Chondrocyte (in vitro differentiated cells): Measurements from ENCODE around the gene KRTAP20-2. TPM values are rescaled to one million over a fixed set of nuclear protein-coding genes. Genes with fewer than 3 reads are reported as not detected.

Experiments used
- DNase-seq: peaks from one replicate; pipeline ENCODE4 v3.0.0; 2021; ENCODE audit warnings: mixed read lengths, low spot score
- H3K27ac Mint-ChIP-seq: one replicate; pipeline ENCODE4 v1.8.0; 2021; ENCODE audit warnings: mild to moderate bottlenecking, moderate library complexity, mixed read lengths; ENCODE audit not compliant: unreplicated experiment
- H3K27me3 Mint-ChIP-seq: 2 replicates; pipeline ENCODE4 v1.8.0; 2021; ENCODE audit warnings: low read depth, mixed read lengths
- H3K36me3 Mint-ChIP-seq: 2 replicates; pipeline ENCODE4 v1.8.0; 2021; ENCODE audit warnings: low read depth, mixed read lengths
- H3K4me1 Mint-ChIP-seq: 2 replicates; pipeline ENCODE4 v1.8.0; 2021; ENCODE audit warnings: low read depth, mild to moderate bottlenecking, mixed read lengths
- H3K4me3 Mint-ChIP-seq: one replicate; pipeline ENCODE4 v1.8.0; 2021; ENCODE audit warnings: mild to moderate bottlenecking, moderate library complexity, mixed read lengths; ENCODE audit not compliant: unreplicated experiment
- H3K9me3 Mint-ChIP-seq: 2 replicates; pipeline ENCODE4 v1.8.0; 2021; ENCODE audit warnings: low read depth, mixed read lengths
- CTCF ChIP-seq: fragments of 200-600 bp; sonication (generic); IDR thresholded peaks from 2 replicates; pipeline ENCODE4 v1.5.0; 2021; ENCODE audit warnings: antibody characterized with exemption, mild to moderate bottlenecking, moderate library complexity
- total RNA-seq: library from RNA; stranded (reverse); gene quantifications from 3 replicates; pipeline ENCODE4 v1.2.1, GENCODE V29; 2021

KRTAP20-2 gene
- total RNA-seq, 1 donor from 2014 or later = not detected

- no peak for TF ChIP-seq CTCF
- no peak overlapping the region for H3K27ac Mint-ChIP-seq
- H3K4me3 Mint-ChIP-seq = no peak overlapping the region
- no peak for DNase-seq
- H3K4me1 Mint-ChIP-seq = no peaks in the 10 kb centered on the region
- H3K36me3 Mint-ChIP-seq = no peaks in the 10 kb centered on the region
- no peaks in the 10 kb centered on the region for H3K27me3 Mint-ChIP-seq
- peaks cover 41% of the 10 kb centered on the region for H3K9me3 Mint-ChIP-seq
These were observed 33.8 kb downstream of the KRTAP20-2 start for GRCh38 chr21:30668776-30669175.

DNA sequence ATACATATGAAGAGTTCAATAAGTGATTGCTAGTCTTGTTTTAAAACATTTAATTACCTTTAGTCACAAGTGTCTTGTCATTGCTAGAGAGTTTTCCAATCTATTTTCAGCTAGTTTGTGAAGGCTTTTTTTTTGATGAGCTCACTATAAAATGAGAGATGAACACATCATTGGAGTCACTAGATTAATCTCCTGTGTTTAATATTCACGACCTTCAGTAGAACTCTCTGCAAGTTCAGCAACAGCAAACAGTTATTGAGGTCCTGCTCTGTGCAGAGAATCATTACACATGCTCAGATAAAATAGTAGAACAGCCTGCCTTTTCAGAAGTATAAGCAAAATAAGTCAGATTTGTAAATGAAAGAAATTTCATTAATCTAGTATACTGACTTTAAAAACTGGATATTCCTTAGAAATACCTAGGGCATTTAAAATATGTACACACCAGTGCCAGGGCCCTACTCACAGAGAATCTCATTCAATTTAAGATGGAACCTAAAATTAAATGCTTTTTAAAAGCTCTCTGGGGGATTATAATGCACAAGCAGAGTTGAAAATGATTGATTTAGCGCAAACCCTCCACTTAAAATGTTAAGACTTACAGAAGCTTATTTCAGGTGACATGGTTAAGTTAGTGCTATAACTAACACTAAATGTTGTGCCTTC is 38.1 kb downstream of the KRTAP20-2 start:
- no peak for DNase-seq
- Mint-ChIP-seq H3K36me3 (no peaks in the 10 kb centered on the region), H3K27me3 (no peaks in the 10 kb centered on the region), H3K4me3 (no peak overlapping the region), H3K27ac (no peak overlapping the region), H3K9me3 (peaks cover 50% of the 10 kb centered on the region), H3K4me1 (no peaks in the 10 kb centered on the region)
- no peak for TF ChIP-seq CTCF

DNA sequence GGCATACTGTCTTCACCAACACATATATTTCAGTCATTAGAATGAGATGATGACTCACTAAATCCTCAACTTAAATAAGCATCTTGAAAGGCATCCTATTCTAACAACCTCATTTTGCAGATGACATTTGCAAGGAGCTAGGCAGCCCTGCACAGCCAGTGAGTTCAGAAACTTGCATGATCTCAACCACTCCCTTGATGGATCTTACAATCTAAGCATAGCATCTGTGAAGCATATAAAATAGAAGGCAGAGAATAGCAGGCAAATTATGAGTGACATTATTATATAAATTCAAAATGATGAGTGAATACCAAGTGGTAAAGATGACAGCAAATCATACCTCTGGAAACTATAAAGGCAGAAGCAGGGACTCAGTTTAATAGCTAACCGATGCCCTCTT is 39.3 kb downstream of the KRTAP20-2 start:
- no peak overlapping the region for H3K27ac Mint-ChIP-seq
- H3K4me3 Mint-ChIP-seq = no peak overlapping the region
- H3K9me3 Mint-ChIP-seq = peaks cover 51% of the 10 kb centered on the region
- H3K27me3 Mint-ChIP-seq = no peaks in the 10 kb centered on the region
- TF ChIP-seq CTCF = no peak
- no peaks in the 10 kb centered on the region for H3K36me3 Mint-ChIP-seq
- H3K4me1 Mint-ChIP-seq = no peaks in the 10 kb centered on the region
- DNase-seq = no peak

- Mint-ChIP-seq H3K27me3 (no peaks in the 10 kb centered on the region), H3K4me1 (no peaks in the 10 kb centered on the region), H3K36me3 (no peaks in the 10 kb centered on the region), H3K4me3 (no peak overlapping the region), H3K9me3 (peaks cover 34% of the 10 kb centered on the region), H3K27ac (no peak overlapping the region)
- TF ChIP-seq CTCF = no peak
- no peak for DNase-seq
These were observed 41.7 kb downstream of the KRTAP20-2 start for GRCh38 chr21:30676737-30677136.

- Mint-ChIP-seq H3K4me1 (no peaks in the 10 kb centered on the region), H3K27ac (no peak overlapping the region), H3K36me3 (no peaks in the 10 kb centered on the region), H3K9me3 (peaks cover 33% of the 10 kb centered on the region), H3K4me3 (no peak overlapping the region), H3K27me3 (no peaks in the 10 kb centered on the region)
- TF ChIP-seq CTCF = no peak
- no peak for DNase-seq
These were observed 45.6 kb downstream of the KRTAP20-2 start for GRCh38 chr21:30680586-30680985.
